Measurements from ENCODE around the gene PCSK6.

The PCSK6 gene

DNA sequence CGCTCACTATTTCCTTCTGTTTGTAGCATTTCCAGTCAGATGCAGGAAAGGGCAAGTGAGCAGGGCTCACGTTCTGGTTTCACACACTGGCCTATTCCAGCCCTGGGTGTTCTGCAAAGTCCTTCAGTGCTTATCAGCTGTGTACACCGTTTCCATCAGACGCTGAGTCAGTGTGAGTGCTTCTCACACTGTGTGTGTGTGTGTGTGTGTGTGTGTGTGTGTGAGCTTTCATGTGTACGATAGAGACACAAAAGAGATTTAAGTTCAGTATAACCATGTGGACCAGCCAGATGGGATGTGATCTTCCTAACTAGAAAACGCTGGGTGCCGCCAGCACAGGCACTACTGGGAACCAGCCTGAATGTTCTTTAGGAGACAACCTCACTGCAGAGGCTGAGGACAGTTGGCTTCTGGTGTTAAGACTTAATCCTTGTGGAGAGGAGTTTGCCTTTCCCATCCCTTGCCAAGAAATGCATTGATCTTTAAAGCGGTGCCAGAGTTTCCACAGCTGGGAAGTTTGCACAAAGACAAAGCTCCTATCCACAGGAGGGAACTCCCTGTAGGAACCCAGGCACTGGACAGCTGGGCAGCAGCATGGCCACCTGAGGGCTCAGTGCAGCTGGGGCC is 233.8 kb downstream of the PCSK6 start:
- no peaks in the 10 kb centered on the region for H3K9me2 ChIP-seq (replicated peaks; ENCODE audit: low read depth, low read length)
- no peaks in the 10 kb centered on the region for H3K27me3 ChIP-seq (ENCODE audit: insufficient read depth, low read length, poor library complexity, severe bottlenecking)

DNA sequence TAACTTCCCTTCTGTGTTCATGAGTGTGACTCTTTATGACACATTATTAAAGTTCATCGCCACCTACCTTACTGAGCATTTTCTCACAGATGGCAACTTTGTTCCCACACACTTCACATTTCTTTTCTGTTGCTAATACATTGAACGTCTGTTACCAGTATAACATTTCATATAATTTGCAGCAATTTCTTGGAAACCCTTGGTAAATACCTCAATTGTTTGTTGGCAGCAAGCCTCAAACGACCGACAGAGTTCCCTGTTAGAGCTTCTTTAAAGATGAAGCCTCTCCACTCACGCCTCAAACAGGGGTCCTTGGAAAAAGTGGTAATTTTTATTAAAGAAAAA is 234.5 kb downstream of the PCSK6 start:
- H2AFZ ChIP-seq (ENCODE audit: low read length): no peak overlapping the region
- H3K4me2 ChIP-seq (ENCODE audit: low read depth, low read length, poor library complexity, severe bottlenecking): peak overlapping the region; percentile 25
- H3K9me2 ChIP-seq (replicated peaks; ENCODE audit: low read depth, low read length): no peaks in the 10 kb centered on the region
- peaks cover 10% of the 10 kb centered on the region for H4K20me1 ChIP-seq (ENCODE audit: insufficient read depth, low read length, poor library complexity, severe bottlenecking)
- H3K79me2 ChIP-seq (ENCODE audit: insufficient read depth, low read length): peaks cover 24% of the 10 kb centered on the region
- 0 out of 2 replicates have a peak, but pooled peaks cover 6% of the 10 kb centered on the region for H3F3A ChIP-seq (ENCODE audit: low read depth)
- peaks cover 35% of the 10 kb centered on the region for H3K4me1 ChIP-seq (ENCODE audit: insufficient read depth, low read length, poor library complexity, severe bottlenecking)
- no peaks in the 10 kb centered on the region for H3K9me3 ChIP-seq (ENCODE audit: insufficient read depth, low read depth, low read length)
- no peaks in the 10 kb centered on the region for H3K36me3 ChIP-seq (ENCODE audit: insufficient read depth, low read length)
- H3K4me3 ChIP-seq (ENCODE audit: low read length, poor library complexity, severe bottlenecking): no peak overlapping the region
- H3K27me3 ChIP-seq (ENCODE audit: insufficient read depth, low read length, poor library complexity, severe bottlenecking): no peaks in the 10 kb centered on the region
- H3K9ac ChIP-seq (ENCODE audit: low read depth, low read length, poor library complexity, severe bottlenecking): peak overlapping the region; percentile 28
- TF ChIP-seq, protein P1, sequence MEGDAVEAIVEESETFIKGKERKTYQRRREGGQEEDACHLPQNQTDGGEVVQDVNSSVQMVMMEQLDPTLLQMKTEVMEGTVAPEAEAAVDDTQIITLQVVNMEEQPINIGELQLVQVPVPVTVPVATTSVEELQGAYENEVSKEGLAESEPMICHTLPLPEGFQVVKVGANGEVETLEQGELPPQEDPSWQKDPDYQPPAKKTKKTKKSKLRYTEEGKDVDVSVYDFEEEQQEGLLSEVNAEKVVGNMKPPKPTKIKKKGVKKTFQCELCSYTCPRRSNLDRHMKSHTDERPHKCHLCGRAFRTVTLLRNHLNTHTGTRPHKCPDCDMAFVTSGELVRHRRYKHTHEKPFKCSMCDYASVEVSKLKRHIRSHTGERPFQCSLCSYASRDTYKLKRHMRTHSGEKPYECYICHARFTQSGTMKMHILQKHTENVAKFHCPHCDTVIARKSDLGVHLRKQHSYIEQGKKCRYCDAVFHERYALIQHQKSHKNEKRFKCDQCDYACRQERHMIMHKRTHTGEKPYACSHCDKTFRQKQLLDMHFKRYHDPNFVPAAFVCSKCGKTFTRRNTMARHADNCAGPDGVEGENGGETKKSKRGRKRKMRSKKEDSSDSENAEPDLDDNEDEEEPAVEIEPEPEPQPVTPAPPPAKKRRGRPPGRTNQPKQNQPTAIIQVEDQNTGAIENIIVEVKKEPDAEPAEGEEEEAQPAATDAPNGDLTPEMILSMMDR (conservative IDR thresholded peaks at IDR 0.05; ENCODE audit: low read length): no peak
- TF ChIP-seq EZH2phosphoT487 (IDR thresholded peaks at IDR 0.05; ENCODE audit: borderline replicate concordance): no peak

More for the DNA sequence above, 233.8 kb downstream of the PCSK6 start:
- H3K79me2 ChIP-seq (ENCODE audit: insufficient read depth, low read length): peaks cover 17% of the 10 kb centered on the region
- H2AFZ ChIP-seq (ENCODE audit: low read length): no peak overlapping the region
- peak overlapping the region; percentile 28 for H3K9ac ChIP-seq (ENCODE audit: low read depth, low read length, poor library complexity, severe bottlenecking)
- peak overlapping the region; percentile 25 for H3K4me2 ChIP-seq (ENCODE audit: low read depth, low read length, poor library complexity, severe bottlenecking)
- no peak overlapping the region for H3K4me3 ChIP-seq (ENCODE audit: low read length, poor library complexity, severe bottlenecking)
- H4K20me1 ChIP-seq (ENCODE audit: insufficient read depth, low read length, poor library complexity, severe bottlenecking): peaks cover 3% of the 10 kb centered on the region
- TF ChIP-seq, protein P1 (conservative IDR thresholded peaks at IDR 0.05; ENCODE audit: low read length): no peak
- TF ChIP-seq EZH2phosphoT487 (IDR thresholded peaks at IDR 0.05; ENCODE audit: borderline replicate concordance): no peak
- H3F3A ChIP-seq (ENCODE audit: low read depth): 0 out of 2 replicates have a peak, but pooled peaks cover 6% of the 10 kb centered on the region
- H3K4me1 ChIP-seq (ENCODE audit: insufficient read depth, low read length, poor library complexity, severe bottlenecking): peaks cover 28% of the 10 kb centered on the region
- H3K36me3 ChIP-seq (ENCODE audit: insufficient read depth, low read length): no peaks in the 10 kb centered on the region
- H3K9me3 ChIP-seq (ENCODE audit: insufficient read depth, low read depth, low read length): no peaks in the 10 kb centered on the region

DNA sequence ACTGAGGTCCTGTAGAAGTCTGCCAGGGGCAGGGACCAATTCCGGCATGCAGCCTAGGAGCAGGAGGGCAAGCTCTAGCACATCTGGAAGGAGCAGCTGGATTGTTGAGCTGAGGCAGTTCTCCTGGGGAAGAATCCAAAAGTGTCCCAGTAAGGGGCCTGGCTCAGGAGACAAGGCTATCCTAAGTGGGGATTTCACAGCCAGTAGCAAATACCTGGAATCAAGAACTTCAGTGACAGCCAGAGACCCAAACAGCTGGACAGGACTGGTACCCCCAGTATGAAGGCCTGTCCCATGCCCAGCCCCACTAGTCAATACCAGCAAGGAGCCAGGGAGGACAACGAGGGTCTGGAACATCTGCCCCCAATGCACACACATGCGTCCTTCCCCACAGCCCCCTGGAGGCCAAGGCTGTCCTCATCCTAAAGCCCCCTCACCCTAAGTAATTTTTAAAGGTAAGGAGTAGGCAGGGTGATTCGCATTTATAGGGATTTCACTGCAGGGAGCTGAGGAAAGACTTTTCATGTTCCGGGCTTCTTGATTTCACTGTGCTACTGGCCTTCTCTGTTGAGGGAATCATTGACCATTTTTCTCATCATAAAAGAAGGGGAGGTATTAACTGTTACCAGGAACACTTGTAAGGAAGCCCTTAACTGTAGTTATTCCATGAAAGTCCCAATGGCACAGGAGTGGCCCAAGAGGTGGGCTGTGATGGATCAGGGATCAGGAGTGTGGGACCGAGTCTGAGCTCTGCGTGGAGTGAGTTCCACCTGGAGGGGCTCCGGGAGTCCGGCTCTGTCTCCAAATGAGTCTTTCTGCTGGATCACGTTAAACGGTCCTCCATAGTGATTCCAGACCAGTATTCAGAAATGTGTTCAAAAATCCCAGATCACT is 235.1 kb downstream of the PCSK6 start:
- Histone ChIP-seq H3K9me3 (ENCODE audit: insufficient read depth, low read depth, low read length) (no peaks in the 10 kb centered on the region), H3K9ac (ENCODE audit: low read depth, low read length, poor library complexity, severe bottlenecking) (peak overlapping the region; percentile 28), H3K36me3 (ENCODE audit: insufficient read depth, low read length) (no peaks in the 10 kb centered on the region), H4K20me1 (ENCODE audit: insufficient read depth, low read length, poor library complexity, severe bottlenecking) (peaks cover 16% of the 10 kb centered on the region), H3K4me2 (ENCODE audit: low read depth, low read length, poor library complexity, severe bottlenecking) (peak overlapping the region; percentile 25), H2AFZ (ENCODE audit: low read length) (no peak overlapping the region), H3K9me2 (replicated peaks; ENCODE audit: low read depth, low read length) (no peaks in the 10 kb centered on the region), H3K4me3 (ENCODE audit: low read length, poor library complexity, severe bottlenecking) (no peak overlapping the region), H3K4me1 (ENCODE audit: insufficient read depth, low read length, poor library complexity, severe bottlenecking) (peaks cover 39% of the 10 kb centered on the region), H3F3A (ENCODE audit: low read depth) (0 out of 2 replicates have a peak, but pooled peaks cover 6% of the 10 kb centered on the region), H3K27me3 (ENCODE audit: insufficient read depth, low read length, poor library complexity, severe bottlenecking) (no peaks in the 10 kb centered on the region), H3K79me2 (ENCODE audit: insufficient read depth, low read length) (peaks cover 30% of the 10 kb centered on the region)
- TF ChIP-seq EZH2phosphoT487 (IDR thresholded peaks at IDR 0.05; ENCODE audit: borderline replicate concordance): no peak
- TF ChIP-seq, protein P1 (conservative IDR thresholded peaks at IDR 0.05; ENCODE audit: low read length): no peak
